ENCODE results near the gene PTBP3.

Gene PTBP3

GRCh38 chr9:112360047-112360804 is 26.8 kb upstream of the PTBP3 start:
- DNase-seq (ENCODE audit: low spot score): no peak

GRCh38 chr9:112355427-112355897 is 22.0 kb upstream of the PTBP3 start:
- no peak for DNase-seq (ENCODE audit: low spot score)

- DNase-seq (ENCODE audit: low spot score): no peak
These were observed 20.8 kb upstream of the PTBP3 start for GRCh38 chr9:112354081-112354743.

DNA sequence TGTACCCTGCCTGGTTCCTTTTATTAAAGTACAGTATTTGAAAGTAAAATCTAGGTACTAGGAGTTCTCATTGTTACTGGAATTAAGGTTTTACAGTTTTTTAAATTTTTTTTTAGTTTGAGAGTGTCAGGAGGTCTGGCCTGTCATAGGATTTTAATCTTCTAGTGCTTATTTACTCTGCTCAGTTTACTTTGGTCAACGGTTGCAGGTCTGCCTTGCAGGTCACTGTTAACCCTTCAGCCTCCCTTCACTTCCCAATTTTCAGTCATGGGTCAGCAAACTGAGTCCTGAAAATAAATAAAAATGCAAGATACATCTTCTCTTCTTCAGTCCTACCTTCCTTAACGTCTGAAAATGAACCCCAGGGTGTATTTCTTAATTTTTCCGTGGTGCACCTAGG is 18.8 kb upstream of the PTBP3 start:
- no peak for DNase-seq (ENCODE audit: low spot score)

GRCh38 chr9:112351184-112351583 is 17.8 kb upstream of the PTBP3 start:
- no peak for DNase-seq (ENCODE audit: low spot score)

- no peak for DNase-seq (ENCODE audit: low spot score)
These were observed 15.6 kb upstream of the PTBP3 start for GRCh38 chr9:112349008-112349333.

DNA sequence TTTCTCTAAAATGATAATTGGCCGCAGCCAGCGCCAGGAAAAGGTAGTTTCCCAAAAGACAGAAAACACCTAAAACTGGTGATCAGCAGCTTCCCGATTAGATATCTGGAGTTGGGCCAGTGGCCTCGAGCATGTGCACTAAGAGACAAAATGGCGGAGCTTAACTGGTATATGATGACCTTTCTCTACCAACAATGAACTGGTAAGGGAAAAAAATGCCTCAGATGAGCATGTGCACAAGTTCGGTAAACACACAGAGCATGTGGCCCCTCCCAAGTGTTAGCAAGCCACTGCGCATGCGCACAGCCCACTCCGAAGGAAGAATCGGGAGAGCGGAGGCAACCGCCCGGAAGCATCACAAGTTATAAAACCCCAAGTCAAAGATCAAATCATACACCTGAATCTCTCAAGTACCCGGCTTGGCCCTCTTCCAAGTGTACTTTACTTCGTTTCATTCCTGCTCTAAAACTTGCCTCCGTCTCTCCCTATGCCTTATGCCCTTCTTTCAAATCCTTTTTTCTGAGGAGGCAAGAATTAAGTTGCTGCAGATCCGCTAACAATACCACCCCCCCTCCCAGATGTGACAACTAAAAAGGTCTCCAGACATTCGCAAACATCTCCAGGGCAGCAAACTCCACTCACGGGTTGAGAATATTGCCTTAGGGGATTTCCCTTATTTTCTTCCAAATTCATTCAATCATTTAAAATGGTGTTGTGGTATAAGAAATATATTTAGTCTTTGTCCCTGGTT is 15.0 kb upstream of the PTBP3 start:
- peak; percentile 76 for DNase-seq (ENCODE audit: low spot score)

DNA sequence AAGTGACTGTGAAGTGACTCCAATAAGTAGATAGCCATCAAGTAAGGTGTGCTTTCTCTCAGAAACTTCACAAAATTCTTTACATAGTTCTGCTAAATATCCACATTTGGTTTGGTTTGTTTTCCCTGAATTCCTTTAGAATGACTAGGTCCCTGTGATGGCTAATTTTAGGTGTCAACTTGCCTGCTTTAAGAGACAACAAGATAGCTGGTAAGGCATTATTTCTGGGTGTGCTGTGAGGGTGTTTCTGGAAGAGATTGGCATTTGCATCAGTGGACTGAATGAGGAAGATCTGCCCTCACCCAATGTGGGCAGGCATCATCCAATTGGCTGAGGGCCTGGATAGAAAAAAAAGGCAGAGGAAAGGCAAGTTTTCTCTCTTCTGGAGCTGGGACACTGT is 8.3 kb upstream of the PTBP3 start:
- no peak for DNase-seq (ENCODE audit: low spot score)

- DNase-seq (ENCODE audit: low spot score): no peak
These were observed 6.5 kb upstream of the PTBP3 start for GRCh38 chr9:112339886-112340285.

GRCh38 chr9:112338561-112338960 is 5.1 kb upstream of the PTBP3 start:
- no peak for DNase-seq (ENCODE audit: low spot score)

DNA sequence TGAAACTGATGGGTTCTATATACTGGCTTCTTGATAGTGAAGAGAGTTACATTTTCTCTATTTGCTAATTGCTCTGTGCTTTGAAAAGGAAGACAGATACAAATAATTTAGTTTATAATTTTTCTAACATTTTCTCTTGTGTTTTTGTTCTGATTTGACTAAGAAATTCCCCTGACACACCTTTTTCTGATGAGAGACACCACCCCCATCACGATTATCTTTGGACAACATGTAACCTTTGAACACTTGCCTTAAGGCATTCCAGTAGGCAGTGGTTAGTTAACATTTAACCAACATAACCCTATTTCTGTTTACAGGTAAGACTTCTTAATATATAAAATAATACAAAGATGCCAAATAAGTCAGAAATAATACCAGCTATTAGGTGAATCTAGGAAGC is 4.1 kb upstream of the PTBP3 start:
- DNase-seq (ENCODE audit: low spot score): no peak

- DNase-seq (ENCODE audit: low spot score): peak; percentile 60
These were observed 1.0 kb upstream of the PTBP3 start for GRCh38 chr9:112334432-112334841.

GRCh38 chr9:112333639-112334431 is 416 bp upstream of the PTBP3 start:
- DNase-seq (ENCODE audit: low spot score): peak; percentile 95

DNA sequence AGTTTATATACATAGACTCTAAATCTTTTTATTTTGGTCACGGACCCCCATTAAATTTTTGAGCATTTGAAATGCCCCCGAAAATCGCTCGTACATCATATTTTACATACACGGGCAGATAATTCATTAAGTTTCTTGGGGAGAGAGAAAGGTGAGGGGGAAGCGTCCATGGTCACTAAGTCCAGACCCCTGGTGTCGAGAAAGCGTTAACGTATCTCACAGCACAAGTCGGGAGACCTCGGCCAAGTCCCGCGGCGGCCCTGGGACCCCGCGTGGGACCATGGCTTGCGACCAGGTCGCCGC is 794 bp downstream of the PTBP3 start:
- no peak for DNase-seq (ENCODE audit: low spot score)

- no peak for DNase-seq (ENCODE audit: low spot score)
These were observed 1.2 kb downstream of the PTBP3 start for GRCh38 chr9:112332214-112332613.

- DNase-seq (ENCODE audit: low spot score): no peak
These were observed 1.8 kb downstream of the PTBP3 start for GRCh38 chr9:112331674-112331952.

DNA sequence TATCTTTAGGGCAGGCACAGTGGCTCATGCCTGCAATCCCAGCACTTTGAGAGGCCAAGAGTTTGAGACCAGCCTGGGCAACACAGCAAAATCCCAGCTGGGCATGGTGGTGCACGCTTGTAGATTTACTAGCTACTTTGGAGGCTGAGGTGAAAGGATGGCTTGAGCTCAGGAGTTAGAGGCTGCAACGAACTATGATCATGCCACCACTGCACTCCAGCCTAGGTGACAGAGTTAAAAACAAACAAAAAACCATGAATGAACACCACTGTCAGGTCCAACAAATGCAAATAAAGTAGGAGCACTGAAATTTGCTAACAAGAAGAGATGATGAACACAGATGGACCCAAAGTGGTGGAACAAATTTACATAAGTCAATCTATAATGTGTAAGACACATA is 4.9 kb downstream of the PTBP3 start:
- DNase-seq (ENCODE audit: low spot score): no peak

GRCh38 chr9:112327718-112328450 is 5.5 kb downstream of the PTBP3 start:
- DNase-seq (ENCODE audit: low spot score): peak; percentile 46

DNA sequence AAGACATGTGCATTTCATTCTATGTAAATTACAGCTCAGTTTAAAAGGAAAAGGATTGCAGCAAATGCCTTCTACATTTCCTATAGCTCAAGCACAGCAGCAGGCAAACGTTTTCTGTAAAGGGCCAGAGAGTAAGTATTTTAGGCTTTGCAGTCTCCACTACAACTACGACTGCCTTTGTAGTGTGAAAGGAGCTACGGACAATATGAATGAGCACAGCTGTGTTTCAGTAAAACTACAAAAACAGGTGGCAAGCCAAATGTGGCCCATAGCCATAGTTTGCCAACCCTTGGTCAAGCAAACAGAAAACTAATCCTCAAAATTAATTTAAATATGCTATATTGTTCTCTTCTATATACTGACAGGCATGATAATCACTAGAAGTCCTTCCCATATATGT is 7.2 kb downstream of the PTBP3 start:
- no peak for DNase-seq (ENCODE audit: low spot score)

DNA sequence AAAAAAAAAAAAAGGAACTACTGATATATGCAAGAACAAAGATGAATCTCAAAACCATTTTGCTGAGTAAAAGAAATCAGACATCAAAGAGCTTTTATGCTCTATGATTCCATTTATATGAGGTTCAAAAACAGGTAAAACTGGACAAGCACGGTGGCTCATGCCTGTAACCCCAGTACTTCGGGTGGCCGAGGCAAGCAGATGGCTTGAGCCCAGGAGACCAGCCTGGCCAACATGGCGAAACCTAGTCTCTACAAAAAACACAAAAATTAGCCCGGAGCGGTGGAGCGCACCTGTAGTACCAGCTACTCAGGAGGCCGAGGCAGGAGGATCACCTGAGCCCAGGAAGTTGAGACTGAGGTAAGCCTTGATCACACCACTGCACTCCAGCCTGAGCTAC is 7.8 kb downstream of the PTBP3 start:
- no peak for DNase-seq (ENCODE audit: low spot score)

DNA sequence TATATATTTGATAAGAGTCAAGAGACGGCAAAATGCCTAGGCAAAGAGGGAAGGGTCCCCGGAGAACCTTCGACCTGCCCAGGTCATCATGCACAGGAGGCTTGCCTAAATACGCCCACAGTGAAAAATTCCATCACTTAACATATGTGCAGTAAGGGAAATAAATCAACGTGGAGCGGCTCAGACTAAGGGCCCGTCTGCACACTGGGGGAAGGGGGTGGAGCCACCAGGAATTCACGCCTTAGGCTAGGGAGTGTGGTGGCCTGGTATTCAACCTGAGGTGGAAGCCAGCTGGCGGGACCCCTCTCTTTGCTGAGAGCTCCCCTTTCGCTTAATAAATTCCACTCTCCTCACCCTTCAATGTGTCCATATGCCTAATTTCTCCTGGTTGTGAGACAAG is 8.3 kb downstream of the PTBP3 start:
- DNase-seq (ENCODE audit: low spot score): no peak

- no peak for DNase-seq (ENCODE audit: low spot score)
These were observed 10.0 kb downstream of the PTBP3 start for GRCh38 chr9:112323378-112323854.

All from CD4-positive, alpha-beta T cell treated with Interleukin-2 at 100 ng/mL for 4 hours (primary cell).